ENCODE results near the gene MYBPC2. TPM values are rescaled to one million over a fixed set of nuclear protein-coding genes. Genes with fewer than 3 reads are reported as not detected.
A peak's percentile ranks its signal among the peaks of the same experiment; 100 is the strongest.

Gene MYBPC2
- total and polyA plus RNA-seq, 9 of the 15 experiments (the other 6 are each of a cell fraction or from before 2014, with no cell fraction given), result 0.01 to 0.14 (median 0.04) TPM; not detected in 6

- no peak overlapping the region; a peak in 1 of 4 replicates for H3K9ac ChIP-seq (ENCODE audit: insufficient read depth in 1 of 2, low read depth in 2 of 2, low read length in 2 of 2)
- no peaks in the 10 kb centered on the region for H4K20me1 ChIP-seq (replicated peaks; ENCODE audit: control insufficient read depth, insufficient read depth, low read length)
- in situ Hi-C loops (cut with MboI), result no loop called here
- no TSS peak for BruUV-seq (replicated peaks)
- H3K9me3 ChIP-seq (replicated peaks; ENCODE audit: control insufficient read depth, insufficient read depth, low read depth, low read length), result no peaks in the 10 kb centered on the region
- H3K4me1 ChIP-seq (replicated peaks in 1 of 2; ENCODE audit: control insufficient read depth in 2 of 2, insufficient read depth in 2 of 2, low read length in 2 of 2), result peaks cover 4 to 23% of the 10 kb centered on the region in 2 experiments; a peak in 4 of 5 replicates
- 27% methylated on average over 33 of the region's 50 CpGs for WGBS (ENCODE audit: insufficient coverage, low coverage, missing lambda C conversion rate)
- FAIRE-seq (no peak), ATAC-seq (no peak), DNase-seq (ENCODE audit: extremely low read depth in 1 of 4, low spot score in 3 of 4) (no peak)
- H3K79me2 ChIP-seq (ENCODE audit: control insufficient read depth, insufficient read depth, low read length), result no peaks in the 10 kb centered on the region
- no peak overlapping the region for H2AFZ ChIP-seq (ENCODE audit: low read depth, low read length)
- H3K4me3 ChIP-seq, result no peak overlapping the region
- H3K27me3 ChIP-seq (ENCODE audit: control insufficient read depth in 2 of 2, insufficient read depth in 2 of 2, low read length in 2 of 2), result peaks cover 6 to 17% of the 10 kb centered on the region in 2 experiments; a peak in 4 of 5 replicates
- no peak for TF ChIP-seq SRSF3 (IDR thresholded peaks at IDR 0.05; ENCODE audit: insufficient read depth, low read length)
- H3K36me3 ChIP-seq (ENCODE audit: control insufficient read depth, insufficient read depth, low read length), result no peaks in the 10 kb centered on the region
- CTCF ChIA-PET (ENCODE audit: low intra/inter-chr PET ratio), result no interaction called here
- H3K27ac ChIP-seq (ENCODE audit: extremely low read depth, low read depth, low read length), result no peak overlapping the region
- no peaks in the 10 kb centered on the region for H3K9me1 ChIP-seq (ENCODE audit: control insufficient read depth, insufficient read depth, low read length)
- no peak overlapping the region for H3K4me2 ChIP-seq (ENCODE audit: insufficient read depth, low read length)
- POLR2A ChIA-PET, result no interaction called here
- intact Hi-C loops (cut with micrococcal nuclease), result no loop called here
Measured at GRCh38 chr19:50458396-50459066, 25.8 kb downstream of the MYBPC2 start.

GRCh38 chr19:50459067-50459456, 26.4 kb downstream of the MYBPC2 start:
- FAIRE-seq (no peak), DNase-seq (ENCODE audit: extremely low read depth in 1 of 4, low spot score in 3 of 4) (peak in 1 of 4 experiments; percentile 35), ATAC-seq (no peak)
- BruUV-seq (replicated peaks), result no TSS peak
- Histone ChIP-seq H3K9ac (ENCODE audit: insufficient read depth in 1 of 2, low read depth in 2 of 2, low read length in 2 of 2) (no peak overlapping the region), H3K4me2 (ENCODE audit: insufficient read depth, low read length) (no peak overlapping the region), H2AFZ (ENCODE audit: low read depth, low read length) (no peak overlapping the region), H3K9me3 (replicated peaks; ENCODE audit: control insufficient read depth, insufficient read depth, low read depth, low read length) (no peaks in the 10 kb centered on the region), H4K20me1 (replicated peaks; ENCODE audit: control insufficient read depth, insufficient read depth, low read length) (no peaks in the 10 kb centered on the region), H3K79me2 (ENCODE audit: control insufficient read depth, insufficient read depth, low read length) (no peaks in the 10 kb centered on the region), H3K9me1 (ENCODE audit: control insufficient read depth, insufficient read depth, low read length) (no peaks in the 10 kb centered on the region), H3K36me3 (ENCODE audit: control insufficient read depth, insufficient read depth, low read length) (no peaks in the 10 kb centered on the region), H3K4me3 (no peak overlapping the region), H3K27ac (ENCODE audit: extremely low read depth, low read depth, low read length) (no peak overlapping the region), H3K4me1 (replicated peaks in 1 of 2; ENCODE audit: control insufficient read depth in 2 of 2, insufficient read depth in 2 of 2, low read length in 2 of 2) (peaks cover 4 to 19% of the 10 kb centered on the region in 2 experiments; a peak in 4 of 5 replicates), H3K27me3 (ENCODE audit: control insufficient read depth in 2 of 2, insufficient read depth in 2 of 2, low read length in 2 of 2) (peaks cover 6 to 17% of the 10 kb centered on the region in 2 experiments; a peak in 4 of 5 replicates)
- in situ Hi-C loops (cut with MboI), result no loop called here
- ChIA-PET CTCF (ENCODE audit: low intra/inter-chr PET ratio) (no interaction called here), POLR2A (no interaction called here)
- peak; percentile 27; the same call in 1 of the 2 replicates for TF ChIP-seq BHLHE40 (IDR thresholded peaks at IDR 0.05; ENCODE audit: low read length)
- TF ChIP-seq E2F6 (IDR thresholded peaks at IDR 0.05; ENCODE audit: borderline replicate concordance in 1 of 2, extremely low read depth in 1 of 2, insufficient read depth in 1 of 2, insufficient read length in 1 of 2, low read depth in 1 of 2, low read length in 1 of 2, poor library complexity in 1 of 2, severe bottlenecking in 1 of 2), result peak; percentile 18 to 75
- no peak for TF ChIP-seq MAX (CRISPR knock-in tag; IDR thresholded peaks at IDR 0.05)
- TF ChIP-seq POLR2AphosphoS5 (IDR thresholded peaks at IDR 0.05; ENCODE audit: control insufficient read depth, insufficient read depth, low read depth, low read length), result no peak
- peak; percentile 53 for TF ChIP-seq PCBP1 (IDR thresholded peaks at IDR 0.05; ENCODE audit: low read depth, low read length, poor library complexity, severe bottlenecking)
- intact Hi-C loops (cut with micrococcal nuclease), result no loop called here
- WGBS (ENCODE audit: insufficient coverage, low coverage, missing lambda C conversion rate), result 49% methylated on average over 12 of the region's 32 CpGs

Measured in K562 (cell line).